NCI-H748 treated with DMSO at 0.1 percent for 48 hours (cell line): Measurements from ENCODE around the gene SPEM1.

Experiments used
- DNase-seq: peaks from one replicate; lab custom pipeline; 2025; lab: John Stamatoyannopoulos, UW

Gene SPEM1, protein sequence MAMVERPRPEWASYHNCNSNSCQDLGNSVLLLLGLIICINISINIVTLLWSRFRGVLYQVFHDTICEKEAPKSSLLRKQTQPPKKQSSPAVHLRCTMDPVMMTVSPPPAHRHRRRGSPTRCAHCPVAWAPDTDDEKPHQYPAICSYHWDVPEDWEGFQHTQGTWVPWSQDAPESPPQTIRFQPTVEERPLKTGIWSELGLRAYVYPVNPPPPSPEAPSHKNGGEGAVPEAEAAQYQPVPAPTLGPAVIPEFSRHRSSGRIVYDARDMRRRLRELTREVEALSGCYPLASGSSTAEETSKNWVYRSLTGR

DNA sequence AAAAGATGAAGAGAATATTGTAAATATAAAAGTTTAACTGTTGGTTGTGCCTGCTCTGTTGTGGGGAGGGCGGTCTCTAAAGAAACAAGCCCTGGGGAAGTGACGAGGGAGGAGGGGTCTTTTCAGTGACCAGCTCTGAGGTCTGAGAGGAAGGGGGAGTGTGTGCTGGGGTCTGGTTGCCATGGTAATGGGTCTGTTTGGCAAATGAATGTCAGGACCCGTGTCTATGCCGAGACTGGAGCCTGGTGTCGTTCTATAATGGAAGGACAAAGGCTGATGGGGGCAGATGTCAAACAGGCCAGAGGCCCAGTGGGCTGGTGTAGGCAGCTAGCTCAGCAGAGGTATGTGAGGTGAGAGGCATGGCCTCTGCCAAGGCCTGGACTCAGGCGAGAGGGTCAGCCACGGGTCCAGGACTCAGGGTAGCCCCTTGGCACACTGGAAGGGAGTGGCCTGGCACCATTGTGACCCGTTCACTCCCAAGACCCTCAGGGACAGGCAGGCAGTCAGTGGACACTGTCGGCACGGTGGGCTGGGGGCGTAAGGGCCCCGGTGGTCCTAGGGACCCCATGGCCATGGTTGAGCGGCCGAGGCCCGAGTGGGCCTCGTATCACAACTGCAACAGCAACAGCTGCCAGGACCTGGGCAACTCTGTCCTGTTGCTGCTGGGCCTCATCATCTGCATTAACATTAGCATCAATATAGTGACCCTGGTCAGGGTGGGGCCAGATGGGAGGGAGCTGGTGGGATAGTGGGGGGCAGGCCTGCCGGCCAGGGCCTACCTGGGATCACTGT is at the start of gene SPEM1:
TSS of gene SPEM1 (plus strand) at position 506 of the 792 bp plus-strand sequence. CDS start at position 567, 61 bp downstream.
- no peak for DNase-seq

DNA sequence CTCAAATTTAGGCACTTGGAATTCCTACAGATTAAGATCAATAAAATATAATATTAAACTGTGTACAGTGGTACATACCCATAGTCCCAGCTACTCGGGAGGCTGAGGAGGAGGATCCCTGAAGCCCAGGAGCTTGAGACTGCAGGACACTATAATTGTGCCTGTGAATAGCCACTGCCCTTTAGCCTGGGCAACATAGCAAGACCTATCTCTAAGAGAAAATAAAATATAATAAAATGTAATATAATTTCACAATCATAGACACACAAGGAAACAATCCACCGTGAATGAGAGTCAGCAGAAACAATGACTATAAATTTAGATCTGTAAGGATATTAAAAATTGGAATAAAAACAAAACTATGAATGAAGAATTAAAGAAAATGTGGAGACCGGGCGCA is 49.3 kb upstream of the SPEM1 start:
- no peak for DNase-seq

DNA sequence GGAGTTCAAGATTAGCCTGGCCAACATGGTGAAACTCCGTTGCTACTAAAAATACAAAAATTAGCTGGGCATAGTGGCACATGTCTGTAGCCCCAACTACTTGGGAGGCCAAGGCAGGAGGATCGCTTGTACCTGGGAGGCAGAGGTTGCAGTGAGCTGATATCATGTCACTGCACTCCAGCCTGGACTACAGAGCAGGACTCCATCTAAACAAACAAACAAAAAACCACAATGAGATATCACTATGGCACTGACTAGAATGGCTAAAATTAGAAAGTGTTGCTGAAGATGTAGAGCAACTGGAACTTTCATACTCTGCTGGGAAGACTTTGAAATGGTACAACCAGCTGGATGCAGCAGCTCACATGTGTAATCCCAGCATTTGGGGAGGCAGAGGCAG is 45.8 kb upstream of the SPEM1 start:
- DNase-seq = no peak

DNA sequence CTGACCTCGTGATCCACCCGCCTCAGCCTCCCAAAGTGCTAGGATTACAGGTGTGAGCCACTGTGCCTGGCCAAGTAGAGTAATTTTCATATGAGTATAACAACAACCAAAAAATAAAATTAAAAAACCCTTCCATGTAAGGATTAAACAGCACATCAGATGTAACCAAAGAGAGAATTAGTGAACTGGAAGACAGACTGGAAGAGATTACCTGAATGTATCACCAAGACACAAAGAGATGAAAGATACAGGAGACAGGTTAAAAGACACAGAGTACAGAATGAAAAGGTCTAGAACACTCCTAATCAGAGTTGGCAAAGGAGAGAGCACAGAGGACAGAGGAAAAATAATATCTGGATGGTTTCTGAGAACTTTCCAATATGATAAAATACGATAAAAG is 41.0 kb upstream of the SPEM1 start:
- no peak for DNase-seq

DNA sequence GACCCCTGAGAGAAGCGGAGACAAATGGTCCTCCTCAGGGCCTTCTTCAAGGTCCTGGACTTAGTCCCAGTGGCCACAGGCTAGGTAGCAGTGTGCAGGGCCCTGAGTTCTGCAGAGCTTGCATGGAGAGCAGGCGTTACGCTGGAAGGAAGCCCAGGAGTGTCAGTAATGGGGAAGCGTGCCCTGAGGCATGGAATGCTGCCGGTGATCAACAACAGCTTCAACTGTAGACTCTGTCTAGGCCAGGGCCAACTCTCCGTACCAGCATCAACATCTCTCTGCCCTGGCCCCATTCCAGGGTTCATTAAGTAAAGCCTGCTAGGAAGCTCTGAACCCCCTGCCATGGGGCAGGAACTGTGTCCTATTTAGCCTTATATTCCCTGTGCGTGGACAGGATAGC is 39.8 kb upstream of the SPEM1 start:
- DNase-seq = peak; percentile 17

DNA sequence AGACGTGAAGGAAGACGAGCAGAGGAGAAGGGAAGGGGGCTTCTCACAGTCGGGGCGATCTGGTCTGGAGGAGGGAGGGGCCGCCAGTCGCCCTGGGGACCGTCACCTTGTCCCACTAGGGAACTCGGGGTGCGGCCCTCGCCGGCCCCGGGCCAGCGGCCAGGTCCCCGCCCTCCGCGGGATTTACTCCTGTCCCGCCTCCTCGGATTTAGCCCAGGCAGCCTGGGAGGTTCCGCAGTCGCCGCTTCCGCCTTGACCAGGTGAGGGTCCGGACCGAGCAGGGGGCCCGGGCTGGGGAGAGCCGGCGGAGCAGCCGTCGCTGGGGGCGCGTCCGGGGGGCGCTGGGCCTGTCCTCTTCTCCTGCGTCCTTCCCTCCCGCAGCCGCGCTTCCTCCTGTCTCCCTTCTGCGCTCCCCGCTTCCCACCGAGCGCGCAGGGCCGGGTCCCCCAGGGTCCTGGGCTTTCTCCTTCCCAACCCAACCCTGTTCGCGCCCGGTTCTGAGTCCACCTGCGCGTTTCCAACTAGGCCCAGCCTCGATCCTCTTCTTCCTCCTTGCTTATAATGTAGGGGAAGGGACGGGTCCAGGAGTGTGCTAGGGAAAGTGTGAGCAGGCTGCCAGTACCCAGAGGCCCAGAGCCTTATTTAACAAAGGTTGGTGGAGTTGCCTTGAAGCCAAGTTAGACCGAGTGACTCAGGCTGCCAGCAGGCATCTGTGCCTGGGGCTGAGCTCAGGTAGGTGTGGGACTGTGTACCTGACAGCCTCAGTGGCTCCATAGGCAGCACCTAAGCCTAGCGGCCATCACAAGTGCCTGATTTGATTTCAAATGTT is 39.1 kb upstream of the SPEM1 start, which contains the start of gene TNK1:
TSS of gene TNK1 (plus strand) at position 235 of the 829 bp plus-strand sequence. CDS start 1,838 bp downstream, outside the sequence.
- DNase-seq = peak; percentile 35

DNA sequence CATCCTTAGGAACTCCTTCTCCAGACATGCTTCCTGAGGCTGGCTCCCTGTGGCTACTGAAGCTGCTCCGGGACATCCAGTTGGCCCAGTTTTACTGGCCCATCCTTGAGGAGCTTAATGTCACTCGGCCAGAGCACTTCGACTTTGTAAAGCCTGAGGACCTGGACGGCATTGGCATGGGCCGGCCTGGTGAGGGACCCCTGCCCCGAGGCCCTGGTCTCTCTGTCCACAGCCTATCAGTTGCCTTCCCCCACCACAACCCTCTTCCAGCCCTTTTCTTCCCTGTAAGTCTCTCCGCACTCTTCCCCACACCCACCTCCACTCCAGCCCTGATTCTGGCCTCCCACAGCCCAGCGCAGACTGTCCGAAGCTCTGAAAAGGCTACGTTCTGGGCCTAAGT is 37.2 kb upstream of the SPEM1 start:
- DNase-seq = no peak

DNA sequence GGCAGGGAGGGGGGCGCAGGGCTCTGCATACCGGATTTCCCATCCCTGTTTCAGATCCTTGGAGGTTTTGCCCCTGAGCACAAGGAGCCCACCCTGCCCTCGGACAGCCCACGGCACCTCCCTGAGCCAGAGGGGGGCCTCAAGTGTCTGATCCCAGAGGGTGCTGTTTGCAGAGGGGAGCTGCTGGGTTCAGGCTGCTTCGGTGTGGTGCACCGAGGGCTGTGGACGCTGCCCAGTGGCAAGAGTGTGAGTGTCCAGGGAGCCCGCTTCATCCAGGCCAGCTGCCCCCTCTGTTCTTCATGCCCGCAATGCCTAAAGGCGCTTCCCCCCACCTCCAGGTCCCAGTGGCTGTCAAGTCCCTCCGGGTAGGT is 36.8 kb upstream of the SPEM1 start:
- no peak for DNase-seq

DNA sequence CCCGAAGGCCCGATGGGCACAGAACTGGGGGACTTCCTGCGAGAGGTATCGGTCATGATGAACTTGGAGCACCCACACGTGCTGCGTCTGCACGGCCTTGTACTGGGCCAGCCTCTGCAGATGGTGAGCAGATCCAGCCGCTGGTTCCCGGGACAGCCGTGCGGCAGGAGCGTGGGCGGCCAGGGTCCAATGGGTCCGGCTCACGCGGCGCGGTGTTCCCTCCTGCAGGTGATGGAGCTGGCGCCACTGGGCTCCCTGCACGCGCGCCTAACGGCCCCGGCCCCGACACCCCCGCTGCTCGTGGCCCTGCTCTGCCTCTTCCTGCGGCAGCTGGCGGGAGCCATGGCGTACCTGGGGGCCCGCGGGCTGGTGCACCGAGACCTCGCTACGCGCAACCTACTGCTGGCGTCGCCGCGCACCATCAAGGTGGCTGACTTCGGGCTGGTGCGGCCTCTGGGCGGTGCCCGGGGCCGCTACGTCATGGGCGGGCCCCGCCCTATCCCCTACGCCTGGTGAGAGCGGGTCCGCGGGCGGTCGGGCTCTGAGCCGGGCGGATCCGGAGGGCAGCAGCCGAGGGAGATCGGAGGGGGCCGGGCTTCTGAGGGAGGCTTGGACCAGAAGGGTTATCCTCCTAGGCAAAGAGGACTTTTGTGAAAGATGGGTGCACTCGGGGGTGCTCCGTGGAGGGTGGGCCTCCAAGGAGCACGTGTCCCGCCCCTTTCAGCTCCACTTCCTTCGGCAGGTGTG is 36.2 kb upstream of the SPEM1 start:
- DNase-seq = peak; percentile 85

DNA sequence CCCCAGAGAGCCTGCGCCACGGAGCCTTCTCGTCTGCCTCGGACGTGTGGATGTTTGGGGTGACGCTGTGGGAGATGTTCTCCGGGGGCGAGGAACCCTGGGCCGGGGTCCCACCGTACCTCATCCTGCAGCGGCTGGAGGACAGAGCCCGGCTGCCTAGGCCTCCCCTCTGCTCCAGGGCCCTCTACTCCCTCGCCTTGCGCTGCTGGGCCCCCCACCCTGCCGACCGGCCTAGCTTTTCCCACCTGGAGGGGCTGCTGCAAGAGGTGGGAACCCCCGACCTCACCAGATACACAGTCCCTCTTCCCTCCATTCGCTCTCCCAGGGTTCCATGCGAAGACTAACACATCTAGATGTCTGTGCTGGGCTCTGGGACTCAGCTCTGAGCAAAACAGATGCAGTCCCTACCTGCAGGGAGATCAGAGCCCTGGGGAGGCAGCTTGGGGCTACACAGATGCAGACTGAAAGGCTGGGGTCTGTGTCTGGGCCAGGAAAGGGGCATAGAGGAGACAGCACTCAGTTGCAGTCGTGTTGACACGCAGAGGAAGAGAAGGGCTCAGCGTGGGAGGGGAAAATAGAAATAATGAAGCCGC is 35.5 kb upstream of the SPEM1 start:
- no peak for DNase-seq

DNA sequence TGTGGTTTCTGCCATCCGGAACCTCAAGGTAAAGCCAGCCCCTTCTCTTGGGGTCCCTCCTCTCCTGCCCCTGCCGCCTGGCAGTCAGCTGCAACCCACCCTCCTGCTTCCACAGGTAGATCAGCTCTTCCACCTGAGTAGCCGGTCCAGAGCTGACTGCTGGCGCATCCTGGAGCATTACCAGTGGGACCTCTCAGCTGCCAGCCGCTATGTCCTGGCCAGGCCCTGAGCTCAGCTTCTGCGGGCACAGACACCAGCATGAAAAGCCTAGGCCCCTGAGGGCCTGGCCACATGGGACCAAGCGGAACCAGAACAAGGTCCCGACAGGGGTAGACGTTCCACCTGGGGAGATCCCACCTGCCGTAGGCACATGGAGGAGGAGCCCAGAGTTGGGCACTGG is 31.3 kb upstream of the SPEM1 start:
- DNase-seq = no peak

DNA sequence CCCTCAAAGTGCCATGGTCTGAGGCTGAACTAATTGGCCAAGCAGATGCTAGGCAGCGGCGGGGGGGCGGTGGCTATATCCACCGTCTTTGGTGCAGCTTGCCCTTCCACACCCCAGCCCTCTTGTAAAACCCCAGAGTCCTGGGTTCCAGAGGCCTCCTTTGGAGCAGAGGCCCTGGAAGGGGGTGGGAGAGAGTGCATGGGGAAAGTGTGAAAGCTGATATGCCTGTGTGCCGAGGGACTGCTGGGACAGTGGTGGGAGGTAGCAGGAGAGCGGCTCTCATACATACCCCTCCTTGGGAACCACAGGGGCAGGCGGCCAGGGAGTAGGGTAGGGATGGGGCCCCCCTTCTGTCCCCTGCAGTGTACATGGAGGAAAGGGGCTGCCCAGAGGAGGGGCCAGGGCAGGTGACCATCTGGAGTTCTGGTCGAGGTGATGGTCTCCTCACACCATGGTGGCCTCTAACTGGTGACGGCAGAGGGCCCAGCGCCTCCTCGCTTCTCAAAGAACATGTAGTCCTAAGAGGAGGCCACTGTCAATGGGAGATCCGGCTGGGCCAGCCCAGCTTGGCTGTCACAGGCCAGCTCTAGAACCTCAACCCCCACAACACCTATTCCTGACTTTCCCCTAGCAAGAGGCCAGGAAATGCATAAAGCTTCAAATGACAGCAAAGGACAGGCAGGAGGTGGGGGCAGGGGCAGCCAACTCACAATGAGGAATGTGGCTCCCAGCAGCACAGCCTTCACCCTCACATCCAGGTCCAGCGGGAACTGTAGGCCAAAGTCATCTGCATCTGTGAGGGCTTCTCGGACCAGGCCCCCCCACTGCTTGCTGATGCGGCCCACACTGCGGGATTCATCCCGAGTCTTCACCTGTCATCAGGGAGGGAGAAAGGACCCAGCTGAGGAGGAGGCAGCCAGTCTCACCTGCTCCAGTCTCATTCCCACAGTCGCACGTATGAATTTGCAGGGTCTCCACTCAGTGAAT is 29.9 kb upstream of the SPEM1 start:
- DNase-seq = no peak

DNA sequence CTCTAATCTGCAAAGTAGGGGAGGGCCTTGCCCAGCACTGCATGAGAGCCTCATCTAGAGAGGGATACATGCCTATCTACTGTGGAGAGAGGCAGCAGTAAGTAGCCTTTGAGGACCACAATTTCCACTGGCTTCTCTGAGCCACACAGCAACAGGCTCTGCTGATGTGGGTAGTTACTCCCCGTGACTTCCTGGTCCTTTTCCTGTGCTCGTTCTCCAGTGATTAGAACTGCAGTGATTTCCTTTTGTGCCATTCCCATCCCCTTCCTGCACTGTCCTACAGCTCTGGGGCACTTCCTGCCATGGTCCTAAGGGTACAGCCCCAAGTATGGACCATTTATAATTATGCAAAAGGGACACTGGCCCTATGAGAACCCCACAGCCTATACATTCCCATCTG is 28.8 kb upstream of the SPEM1 start:
- DNase-seq = no peak

DNA sequence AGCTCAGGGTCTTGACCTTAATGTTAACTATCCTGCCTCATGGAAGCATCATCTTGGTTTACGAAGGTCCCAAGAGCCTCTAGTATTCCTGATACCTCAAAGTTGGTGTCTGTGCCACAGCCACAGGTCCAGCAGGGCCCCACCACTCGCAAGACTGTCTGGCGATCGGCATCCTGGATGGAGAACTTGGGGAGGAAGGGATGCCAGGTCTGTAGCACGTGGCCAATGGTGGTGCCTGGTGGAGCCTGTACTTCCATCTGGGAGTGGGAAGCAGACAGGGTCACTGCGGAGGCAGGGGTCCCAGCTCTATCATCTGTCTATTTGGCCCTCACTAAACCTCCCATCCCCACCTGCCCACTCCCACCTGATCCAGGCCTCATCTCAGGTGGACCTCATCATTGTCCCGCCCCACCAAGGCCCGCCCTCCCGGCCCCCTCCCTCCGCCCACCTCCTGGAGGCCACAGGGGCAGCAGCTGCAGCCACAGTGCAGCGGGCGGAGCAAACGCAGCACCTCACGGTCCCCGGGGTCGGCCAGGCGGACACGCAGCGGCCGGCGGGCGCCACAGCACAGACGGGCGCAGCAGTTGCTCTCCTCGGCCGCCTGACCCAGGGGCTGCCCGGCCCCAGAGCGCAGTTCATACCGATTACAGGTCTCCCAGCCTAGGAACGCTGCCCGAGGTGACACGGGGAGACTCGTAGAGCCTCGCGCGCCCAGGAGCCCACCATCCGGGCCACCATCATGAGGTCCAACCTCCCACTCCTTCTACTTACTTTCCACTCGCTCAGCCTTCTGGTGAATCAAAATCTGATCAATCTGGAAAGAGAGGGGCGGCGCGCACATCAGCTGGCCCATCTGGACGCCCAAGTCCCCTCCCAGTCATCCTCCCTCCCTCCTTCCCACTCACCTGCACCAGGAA is 27.2 kb upstream of the SPEM1 start:
- no peak for DNase-seq

DNA sequence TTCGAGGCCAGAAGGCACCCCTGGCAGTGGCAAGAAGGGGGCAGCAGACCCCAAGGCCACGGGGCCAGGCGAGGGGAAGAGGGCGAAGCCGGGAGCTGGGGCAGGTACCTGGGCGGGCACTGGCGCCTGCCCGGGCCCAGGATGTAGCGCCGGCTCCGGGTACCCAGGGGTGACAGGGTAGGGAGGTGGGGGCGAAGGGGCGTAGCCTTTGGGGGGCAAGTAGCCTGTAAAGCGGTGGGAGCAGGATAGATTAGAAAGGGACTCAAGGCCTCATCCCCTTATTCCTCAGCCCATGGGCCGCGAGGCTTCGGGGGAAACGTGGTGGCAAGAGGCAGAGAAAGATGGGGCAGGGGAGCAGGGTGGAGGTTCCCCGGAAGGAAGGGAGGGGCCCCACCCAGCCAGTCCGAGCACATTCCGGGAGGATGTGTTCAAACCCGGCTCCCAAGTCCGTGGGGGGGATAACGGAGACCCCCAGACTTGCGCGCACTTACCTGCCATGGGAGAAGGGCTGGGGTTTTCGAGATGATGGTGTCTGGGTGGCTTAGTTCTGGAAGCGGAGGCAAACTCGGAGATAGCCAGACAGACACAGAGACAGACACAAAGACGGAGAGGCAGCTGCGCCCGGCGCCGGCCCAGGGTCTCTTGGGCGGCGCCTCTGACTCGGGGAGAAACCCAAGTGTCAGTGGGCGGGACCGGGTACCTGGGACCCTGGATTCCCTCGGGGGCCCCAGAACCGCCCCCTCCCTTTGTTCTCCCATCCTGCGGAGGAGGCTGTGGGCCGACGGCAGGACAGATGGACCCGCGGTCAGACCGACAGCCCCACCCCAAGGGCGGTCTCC is 26.3 kb upstream of the SPEM1 start:
- peak; percentile 77 for DNase-seq

DNA sequence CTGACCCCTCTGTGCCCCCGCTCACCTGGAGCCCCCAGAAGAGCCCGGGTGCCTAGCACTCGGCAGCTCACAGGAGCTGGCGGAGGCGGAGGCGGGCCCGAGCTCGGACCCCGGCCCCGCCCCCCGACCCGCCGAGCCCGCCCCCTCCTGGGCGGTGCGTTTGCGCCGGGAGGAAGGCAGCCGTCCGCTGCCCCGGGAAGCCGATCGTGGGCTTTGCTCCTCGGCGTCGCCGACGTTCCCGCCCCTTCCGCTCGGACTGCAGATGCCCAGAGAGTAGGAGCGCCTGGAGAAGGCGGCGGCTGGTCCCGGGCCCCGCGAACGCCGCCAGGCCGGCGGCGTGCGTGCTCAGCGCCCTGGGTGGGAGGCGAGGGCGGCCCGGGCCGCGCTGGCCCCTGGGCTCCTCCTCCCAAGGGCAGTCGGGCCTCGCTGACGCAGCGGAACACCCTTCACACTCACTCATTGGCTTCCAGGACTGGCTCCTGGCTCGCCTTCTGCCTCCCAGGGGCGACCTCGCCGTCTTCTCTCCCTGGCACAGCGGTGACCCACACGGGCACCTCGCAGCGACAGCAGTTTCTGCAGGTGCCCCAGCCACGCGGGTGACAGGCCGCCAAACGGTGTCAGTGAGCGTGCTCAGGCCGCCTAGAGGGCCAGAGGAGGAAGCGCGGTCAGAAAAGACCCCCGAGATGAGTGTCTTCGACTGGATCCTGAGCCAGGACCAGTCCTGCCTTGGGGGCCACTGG is 25.5 kb upstream of the SPEM1 start, which contains the start of gene PLSCR3:
TSS of gene PLSCR3 (minus strand) at position 74 of the 740 bp plus-strand sequence. CDS start 415 bp downstream, outside the sequence.
- DNase-seq = peak; percentile 80

DNA sequence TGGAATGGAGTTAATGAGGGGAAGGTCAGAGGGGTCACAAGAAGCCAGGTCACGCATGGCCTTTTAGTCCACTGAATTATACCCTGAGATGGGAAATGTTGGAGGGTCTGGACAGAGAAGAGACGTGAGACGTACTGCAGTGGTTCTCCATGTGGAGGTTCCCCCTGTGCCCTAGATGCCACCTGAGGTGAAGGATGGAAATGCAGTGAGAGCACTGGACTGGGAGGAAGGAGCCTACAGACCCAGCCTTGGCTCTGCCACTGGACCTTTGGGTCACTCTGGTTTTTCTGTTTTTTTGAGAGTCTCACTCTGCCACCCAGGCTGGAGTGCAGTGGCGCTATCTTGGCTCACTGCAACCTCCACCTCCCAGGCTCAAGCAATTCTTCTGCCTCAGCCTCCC is 24.0 kb upstream of the SPEM1 start:
- DNase-seq = no peak
